HG02938 (cell line): Measurements from ENCODE around the gene CT47A1.
"Not testable (repeated sequence)": the region's sequence is repeated elsewhere in the genome, so short reads cannot be mapped to it uniquely, and the experiment has no call there.

Source experiments
- ATAC-seq: cut with Tn5 transposase; IDR thresholded peaks from one replicate; pipeline ENCODE4 v1.9.1; 2021; ENCODE audit warnings: mild to moderate bottlenecking, moderate library complexity; ENCODE audit not compliant: unreplicated experiment

Gene CT47A1

DNA sequence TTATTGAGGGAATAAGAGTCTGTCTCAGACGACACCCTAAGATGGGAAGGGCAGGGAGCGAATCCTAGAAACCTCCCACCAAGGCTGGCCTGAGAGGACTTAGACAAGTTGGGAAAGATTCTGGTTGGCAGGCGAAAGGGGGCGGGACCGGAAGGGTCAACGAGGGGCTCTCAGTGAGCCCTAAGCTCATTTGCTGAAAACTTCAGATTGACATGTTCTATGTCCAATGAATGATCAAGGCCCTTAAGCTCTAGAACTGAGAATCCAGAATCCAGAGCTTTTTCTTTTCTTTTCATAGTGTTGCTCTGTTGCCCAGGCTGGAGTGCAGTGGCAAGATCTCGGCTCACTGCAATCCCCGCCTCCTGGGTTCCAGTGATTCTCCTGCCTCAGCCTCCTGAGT lies at the start of gene CT47A1:
Gene CT47A1 (minus strand): TSS at position 101 of the 400 bp plus-strand sequence. CDS start 231 bp downstream, outside the sequence.
- not testable (repeated sequence) for ATAC-seq

- no peak for ATAC-seq
Measured at GRCh38 chrX:121032531-121032930, 47.0 kb upstream of the CT47A1 start.

GRCh38 chrX:121030083-121030482 lies 44.5 kb upstream of the CT47A1 start:
- ATAC-seq, result no peak

- ATAC-seq, result no peak
Measured at GRCh38 chrX:121028419-121028818, 42.9 kb upstream of the CT47A1 start.

DNA sequence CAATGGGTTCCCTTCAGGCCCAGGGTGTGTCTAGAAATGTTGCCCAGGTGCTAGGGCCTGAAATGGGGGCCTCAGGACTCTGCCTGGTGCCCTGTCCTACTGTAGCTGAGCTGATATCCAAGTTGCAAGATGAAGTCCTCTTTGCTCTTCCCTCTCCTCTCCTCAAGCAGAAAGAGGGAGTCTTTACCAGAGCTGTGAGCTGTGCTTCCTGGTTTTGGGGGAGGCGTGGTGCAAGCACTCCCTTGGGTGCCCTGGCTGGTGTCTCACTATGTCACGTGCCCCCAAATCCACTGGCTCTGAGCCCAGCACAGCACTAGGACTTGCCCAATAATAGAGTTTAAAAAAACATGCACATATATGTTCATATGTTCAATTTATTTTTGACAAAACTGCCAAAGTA lies 29.3 kb upstream of the CT47A1 start:
- ATAC-seq, result no peak

DNA sequence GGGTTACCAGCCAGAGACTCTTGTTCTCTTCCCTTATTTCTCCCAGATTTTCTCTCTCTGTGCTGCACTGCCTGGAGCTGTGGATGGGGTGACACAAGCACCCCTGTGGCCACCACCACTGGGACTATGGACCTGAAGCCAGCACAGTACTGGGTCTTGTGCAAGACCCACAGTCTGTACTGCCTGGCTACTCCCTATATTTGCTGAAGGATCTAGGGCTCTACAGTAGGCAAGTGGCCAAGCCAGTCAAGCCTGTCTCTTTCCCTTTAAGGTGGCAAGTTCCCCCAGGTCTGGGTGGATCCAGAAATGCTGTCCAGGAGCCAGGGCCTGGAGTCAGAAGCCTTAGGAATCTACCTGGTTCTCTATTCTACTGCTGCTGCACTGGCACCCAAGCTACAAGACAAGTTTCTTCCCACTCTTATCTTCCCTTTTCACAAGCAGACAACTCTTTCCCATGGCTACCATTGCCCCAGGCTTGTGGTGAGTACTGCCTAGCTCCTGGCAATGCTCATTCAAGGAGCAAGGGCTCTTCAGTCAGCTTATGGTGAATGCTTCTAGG lies 28.4 kb upstream of the CT47A1 start:
- ATAC-seq, result no peak

- no peak for ATAC-seq
Measured at GRCh38 chrX:121011254-121011653, 25.7 kb upstream of the CT47A1 start.

DNA sequence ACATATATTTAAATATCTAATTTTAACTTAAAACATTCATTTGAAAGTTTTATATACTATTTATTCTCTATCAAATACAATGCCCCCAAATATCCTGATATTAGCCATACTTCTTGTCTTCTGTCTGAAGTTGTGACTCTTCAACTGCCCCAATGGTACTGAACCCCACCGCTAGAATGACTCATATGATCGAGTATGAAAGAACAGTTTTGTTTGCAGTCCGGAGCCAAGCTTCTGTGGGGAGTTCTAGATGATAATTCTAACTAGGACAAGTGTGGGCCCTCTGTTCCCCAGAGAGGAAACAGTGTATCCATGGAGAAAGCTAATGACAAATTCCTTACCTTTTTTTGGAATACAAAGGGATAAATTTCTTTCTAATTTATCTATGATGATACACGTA lies 24.7 kb upstream of the CT47A1 start:
- no peak for ATAC-seq

GRCh38 chrX:121009764-121010163 lies 24.2 kb upstream of the CT47A1 start:
- ATAC-seq, result no peak

- no peak for ATAC-seq
Measured at GRCh38 chrX:121008920-121009319, 23.4 kb upstream of the CT47A1 start.

DNA sequence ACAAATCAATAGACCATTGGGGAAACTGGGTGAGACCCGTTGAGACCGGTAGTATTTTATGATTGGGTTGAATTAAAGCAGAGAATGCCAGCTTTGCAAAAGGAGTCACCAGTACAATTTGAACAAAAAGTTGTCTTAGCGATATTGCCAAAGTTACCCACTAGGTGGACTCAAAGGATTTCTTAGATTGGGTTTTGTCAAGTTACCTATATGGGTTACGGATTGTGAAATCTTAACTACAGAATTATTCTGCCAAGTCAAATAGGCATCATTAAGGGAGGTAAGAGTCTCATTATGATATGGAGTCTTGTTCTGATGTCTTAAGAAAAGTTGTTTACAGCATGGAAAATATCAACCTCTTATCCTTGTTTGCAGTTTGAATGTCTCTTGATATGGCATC lies 15.0 kb upstream of the CT47A1 start:
- ATAC-seq, result no peak

DNA sequence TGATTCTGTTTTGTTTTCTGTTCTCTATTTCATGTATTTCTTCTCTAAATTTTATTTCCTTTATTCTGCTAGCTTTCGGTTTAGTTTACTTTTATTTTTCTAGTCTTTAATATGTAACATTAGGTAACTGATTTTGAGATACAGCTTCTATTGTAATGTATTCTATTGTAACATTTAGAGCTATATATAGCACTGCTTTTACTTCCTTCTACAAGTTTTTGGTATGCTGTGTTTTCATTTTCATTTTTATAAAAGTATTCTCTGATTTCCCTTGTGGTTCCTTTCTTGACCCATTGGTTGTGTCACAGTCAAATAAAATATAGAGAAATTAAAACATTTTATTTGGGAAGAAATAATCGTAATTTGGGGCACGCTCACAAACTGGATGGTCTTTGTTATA lies 13.9 kb upstream of the CT47A1 start:
- no peak for ATAC-seq

DNA sequence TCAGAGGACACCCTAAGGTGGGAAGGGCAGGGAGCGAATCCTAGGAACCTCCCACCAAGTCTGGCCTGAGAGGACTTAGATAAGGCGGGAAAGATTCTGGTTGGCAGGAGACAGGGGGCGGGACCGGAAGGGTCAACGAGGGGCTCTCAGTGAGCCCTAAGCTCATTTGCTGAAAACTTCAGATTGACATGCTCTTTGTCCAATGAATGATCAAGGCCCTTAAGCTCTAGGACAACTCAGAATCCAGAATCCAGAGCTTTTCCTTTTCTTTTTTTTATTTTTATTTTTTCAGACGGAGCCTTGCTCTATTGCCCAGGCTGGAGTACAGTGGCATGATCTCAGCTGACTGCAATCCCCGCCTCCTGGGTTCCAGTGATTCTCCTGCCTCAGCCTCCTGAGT lies 29.1 kb downstream of the CT47A1 start, which contains the start of gene CT47A7:
Gene CT47A7 (minus strand): TSS at position 101 of the 400 bp plus-strand sequence. CDS start 255 bp downstream, outside the sequence.
- ATAC-seq, result not testable (repeated sequence)
